MM.1S (cell line): ENCODE results near the gene PGLYRP3.

ENCODE experiments used
- CTCF ChIP-seq: fragments of 300-600 bp; sonication (generic); IDR thresholded peaks from 2 replicates; pipeline ENCODE4 v1.5.1; 2016; ENCODE audit warnings: antibody characterized with exemption, low read length, mixed read lengths
- EZH2phosphoT487 ChIP-seq: fragments of 300-600 bp; sonication (generic); IDR thresholded peaks from 2 replicates; pipeline ENCODE4 v1.6.1; 2018; ENCODE audit warnings: antibody characterized with exemption, low read length

DNA sequence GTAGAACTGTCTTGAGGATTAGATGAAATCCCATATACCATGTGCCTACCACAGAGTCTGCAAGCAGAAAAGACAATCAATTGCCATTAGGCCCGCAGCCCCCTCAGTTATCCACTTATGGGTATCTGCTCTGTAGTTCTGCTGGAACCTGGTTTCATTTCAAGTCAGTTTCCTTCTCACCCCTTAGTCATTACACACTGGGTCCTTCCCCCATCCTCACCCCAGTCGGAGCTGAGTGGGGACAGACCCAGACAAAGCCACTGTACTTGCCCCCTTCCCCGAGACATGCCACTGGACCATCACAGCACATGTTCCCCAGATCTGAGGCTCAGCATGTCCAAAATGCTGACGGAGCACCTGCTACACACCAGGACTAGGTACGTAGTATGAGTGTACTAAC lies 21.2 kb downstream of the PGLYRP3 start:
- no peak for TF ChIP-seq CTCF
- no peak for TF ChIP-seq EZH2phosphoT487
